Measurements from ENCODE around the gene TBC1D3B.

DNA sequence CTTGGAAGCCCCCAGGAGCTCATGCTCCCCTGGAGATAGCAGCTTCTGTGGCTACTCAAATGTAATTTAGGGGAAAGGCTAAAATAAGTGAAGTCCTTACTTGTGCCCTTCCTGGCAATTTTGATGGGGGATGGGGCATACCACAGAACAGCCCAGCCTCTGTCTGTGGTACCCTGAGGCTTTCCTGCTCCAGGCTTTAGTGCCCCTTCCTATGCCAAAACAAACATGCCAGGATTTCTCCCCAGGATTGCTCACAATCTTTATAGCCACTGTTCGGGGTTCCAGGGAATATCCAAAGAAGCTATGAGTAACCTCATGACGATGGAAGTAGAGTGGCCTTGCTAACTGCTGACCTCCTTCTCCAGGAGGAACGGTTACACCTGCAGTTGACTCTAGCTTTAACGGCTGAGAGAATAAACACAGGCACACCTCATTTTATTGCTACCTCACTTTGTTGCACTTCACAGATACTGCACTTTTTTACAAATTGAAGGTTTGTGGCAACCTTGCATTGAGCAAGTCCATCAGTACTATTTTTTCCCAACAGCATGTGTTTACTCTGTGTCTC, 47.9 kb downstream of the TBC1D3B start:
- TF ChIP-seq, protein P1, sequence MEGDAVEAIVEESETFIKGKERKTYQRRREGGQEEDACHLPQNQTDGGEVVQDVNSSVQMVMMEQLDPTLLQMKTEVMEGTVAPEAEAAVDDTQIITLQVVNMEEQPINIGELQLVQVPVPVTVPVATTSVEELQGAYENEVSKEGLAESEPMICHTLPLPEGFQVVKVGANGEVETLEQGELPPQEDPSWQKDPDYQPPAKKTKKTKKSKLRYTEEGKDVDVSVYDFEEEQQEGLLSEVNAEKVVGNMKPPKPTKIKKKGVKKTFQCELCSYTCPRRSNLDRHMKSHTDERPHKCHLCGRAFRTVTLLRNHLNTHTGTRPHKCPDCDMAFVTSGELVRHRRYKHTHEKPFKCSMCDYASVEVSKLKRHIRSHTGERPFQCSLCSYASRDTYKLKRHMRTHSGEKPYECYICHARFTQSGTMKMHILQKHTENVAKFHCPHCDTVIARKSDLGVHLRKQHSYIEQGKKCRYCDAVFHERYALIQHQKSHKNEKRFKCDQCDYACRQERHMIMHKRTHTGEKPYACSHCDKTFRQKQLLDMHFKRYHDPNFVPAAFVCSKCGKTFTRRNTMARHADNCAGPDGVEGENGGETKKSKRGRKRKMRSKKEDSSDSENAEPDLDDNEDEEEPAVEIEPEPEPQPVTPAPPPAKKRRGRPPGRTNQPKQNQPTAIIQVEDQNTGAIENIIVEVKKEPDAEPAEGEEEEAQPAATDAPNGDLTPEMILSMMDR (conservative IDR thresholded peaks at IDR 0.05), result no peak
- no peak for TF ChIP-seq ZFX (IDR thresholded peaks at IDR 0.05)

Data from C4-2B (cell line).